ENCODE data around the gene CCNI.

The CCNI gene

GRCh38 chr4:77002321-77003107 is 73.3 kb downstream of the CCNI start:
- DNase-seq (ENCODE audit: low spot score), result no peak

GRCh38 chr4:77001907-77002306 is 73.9 kb downstream of the CCNI start:
- no peak for DNase-seq (ENCODE audit: low spot score)

- DNase-seq (ENCODE audit: low spot score), result no peak
Observed at GRCh38 chr4:76998251-76998901, 77.4 kb downstream of the CCNI start.

GRCh38 chr4:76997532-76997931 is 78.3 kb downstream of the CCNI start:
- DNase-seq (ENCODE audit: low spot score), result no peak

Measured in CD4-positive, alpha-beta T cell treated with Interleukin-2 at 100 ng/mL for 4 hours (primary cell).